SK-N-DZ (cell line): ENCODE results near the gene KRT40.

Source experiments
- DNase-seq: peaks from one replicate; pipeline ENCODE4 v3.0.0-alpha.2; 2015; ENCODE audit warnings: low spot score
- small RNA-seq, 2 experiments: library from RNA; depleted of rRNA; stranded (forward); fragments of <200 nt; gene quantifications; one replicate each; pipeline ENCODE3, GENCODE V24; 2014

The KRT40 gene

DNA sequence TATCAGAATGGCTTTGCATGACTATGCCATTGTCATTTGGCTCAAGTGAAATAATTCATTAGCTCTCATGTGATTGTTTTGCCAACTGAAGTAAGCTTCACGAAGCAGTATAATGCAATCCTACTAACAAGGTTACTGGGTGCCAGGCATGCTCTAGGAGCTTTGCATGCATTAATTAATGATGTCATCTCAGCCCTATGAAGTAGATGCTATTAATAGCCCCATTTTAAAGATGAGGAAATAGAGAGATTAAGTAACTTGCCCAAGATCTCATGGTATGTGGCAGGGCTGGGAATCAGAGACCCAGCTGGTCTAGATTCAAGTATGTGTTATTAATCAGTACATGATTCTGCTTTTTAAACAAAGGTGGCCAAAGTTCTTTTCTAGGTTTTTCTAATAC lies 31.5 kb downstream of the KRT40 start:
- DNase-seq = no peak

- no peak for DNase-seq
Observed at GRCh38 chr17:40952154-40952553, 32.0 kb downstream of the KRT40 start.

DNA sequence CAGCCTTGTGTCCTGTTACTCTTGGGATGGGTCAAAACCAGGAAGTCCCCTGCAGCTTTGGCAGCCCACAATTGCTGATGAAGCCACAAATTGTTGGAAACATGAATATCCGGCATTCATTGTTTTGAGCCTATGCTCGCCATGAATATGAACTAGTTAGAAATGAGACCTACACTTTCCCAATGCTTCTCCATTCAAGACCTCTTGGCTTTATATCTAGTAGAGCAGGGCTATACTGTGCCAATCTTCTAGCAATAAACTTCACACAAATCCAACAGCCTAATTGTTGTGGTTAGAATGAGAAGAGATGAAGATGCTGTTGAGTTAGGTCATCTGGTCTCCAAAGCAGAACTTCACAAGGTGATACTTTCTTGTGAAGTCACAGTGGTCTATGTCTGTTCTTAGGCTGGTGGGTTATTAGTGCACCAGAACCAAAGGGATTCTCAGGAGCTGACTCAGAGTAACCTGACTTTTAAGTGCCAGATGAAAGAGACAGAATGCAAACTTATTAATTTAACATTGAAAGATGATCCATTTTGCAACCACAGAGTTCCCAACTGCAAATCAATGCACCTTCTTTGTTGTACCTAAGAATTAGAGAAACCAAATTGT lies 33.0 kb downstream of the KRT40 start:
- no peak for DNase-seq

DNA sequence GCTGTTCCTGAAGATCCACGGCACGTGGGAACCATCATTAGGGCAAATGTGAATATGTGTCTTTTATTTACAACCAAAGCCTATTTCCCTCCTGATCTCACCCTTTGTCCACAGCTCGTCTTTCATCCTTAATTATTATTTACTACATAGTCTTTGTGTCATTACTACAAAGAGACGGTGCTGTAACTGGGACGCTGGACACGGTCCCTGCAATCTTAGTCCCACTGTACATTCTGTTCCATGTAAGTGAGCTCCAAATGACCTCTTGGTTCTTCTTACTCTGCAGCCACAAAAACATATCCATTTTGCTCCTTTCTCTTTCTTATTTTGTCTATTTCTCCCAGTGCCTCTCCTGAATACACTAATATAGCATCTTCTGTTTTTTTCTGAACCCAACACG lies 34.0 kb downstream of the KRT40 start:
- DNase-seq = no peak

DNA sequence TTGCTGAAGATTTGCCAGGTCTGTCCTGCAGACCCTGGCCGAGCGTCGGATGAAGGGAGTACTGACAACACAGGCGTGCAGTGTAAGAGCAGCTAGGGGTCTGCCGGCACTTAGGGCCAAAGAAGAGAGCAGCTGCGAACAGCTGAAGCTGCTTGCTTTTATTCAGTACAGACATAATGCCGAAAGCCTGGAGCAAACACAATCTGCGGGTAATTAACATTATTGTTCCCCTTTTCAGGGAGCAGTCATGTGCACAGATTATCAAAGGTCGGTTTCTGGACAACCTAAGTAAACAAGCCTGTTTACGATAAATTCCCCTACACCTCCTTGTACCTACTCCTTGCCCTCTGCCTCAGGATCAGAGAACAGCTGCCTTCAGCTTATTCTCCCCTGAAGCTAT lies 34.7 kb downstream of the KRT40 start:
- no peak for DNase-seq

GRCh38 chr17:40947929-40948328 lies 36.2 kb downstream of the KRT40 start:
- DNase-seq = no peak

GRCh38 chr17:40945414-40945813 lies 38.7 kb downstream of the KRT40 start:
- no peak for DNase-seq

DNA sequence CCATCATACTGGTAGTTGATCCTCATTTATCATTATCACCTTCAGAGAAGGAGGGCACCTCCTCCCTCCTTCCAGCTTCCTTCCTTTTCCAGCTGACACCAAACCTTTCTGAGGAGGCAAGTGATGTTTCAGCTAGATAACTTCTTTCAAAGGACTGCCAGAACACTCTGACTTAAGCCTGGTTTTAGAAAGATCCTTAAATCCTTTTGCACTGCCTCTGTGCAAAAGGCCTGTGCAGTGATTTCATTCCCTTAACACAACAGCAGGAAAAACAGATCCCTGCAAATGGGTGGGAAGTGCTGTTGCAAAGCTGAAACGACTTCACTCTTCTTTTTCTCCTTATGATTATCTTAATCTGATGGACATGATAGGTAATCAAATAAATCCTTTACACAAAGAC lies 39.6 kb downstream of the KRT40 start:
- DNase-seq = no peak

GRCh38 chr17:40942553-40942952 lies 41.6 kb downstream of the KRT40 start:
- no peak for DNase-seq

- no peak for DNase-seq
Observed at GRCh38 chr17:40940266-40940665, 43.9 kb downstream of the KRT40 start.

- DNase-seq = no peak
Observed at GRCh38 chr17:40938981-40939380, 45.1 kb downstream of the KRT40 start.

DNA sequence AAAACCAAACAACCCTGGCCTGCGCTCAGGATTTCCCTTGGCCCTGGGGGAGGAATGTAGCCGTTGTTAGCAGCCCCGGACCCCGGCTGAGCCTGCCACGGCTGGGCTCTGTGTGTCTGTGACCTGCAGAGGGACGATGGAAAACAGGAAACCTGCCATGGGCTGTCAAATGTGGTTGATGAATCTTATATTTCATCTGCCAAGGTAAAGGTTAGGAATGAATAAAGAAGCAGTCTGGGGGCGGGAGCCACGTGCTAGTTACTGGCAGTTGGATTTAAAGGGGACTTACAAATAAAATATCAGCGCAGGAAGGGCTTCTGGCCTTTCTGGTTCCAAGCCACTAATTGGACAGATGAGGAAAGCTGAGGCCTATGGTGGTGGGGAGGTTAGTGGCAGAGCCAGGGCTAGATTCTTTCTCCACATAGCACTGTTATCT lies 46.7 kb downstream of the KRT40 start, which contains the start of gene KRT23:
Gene KRT23, minus strand, starts transcription at position 263 of the 436 bp plus-strand sequence. CDS start 1,043 bp downstream, outside the sequence.
- no peak for DNase-seq

- DNase-seq = no peak
Observed at GRCh38 chr17:40936976-40937375, 47.1 kb downstream of the KRT40 start.

DNA sequence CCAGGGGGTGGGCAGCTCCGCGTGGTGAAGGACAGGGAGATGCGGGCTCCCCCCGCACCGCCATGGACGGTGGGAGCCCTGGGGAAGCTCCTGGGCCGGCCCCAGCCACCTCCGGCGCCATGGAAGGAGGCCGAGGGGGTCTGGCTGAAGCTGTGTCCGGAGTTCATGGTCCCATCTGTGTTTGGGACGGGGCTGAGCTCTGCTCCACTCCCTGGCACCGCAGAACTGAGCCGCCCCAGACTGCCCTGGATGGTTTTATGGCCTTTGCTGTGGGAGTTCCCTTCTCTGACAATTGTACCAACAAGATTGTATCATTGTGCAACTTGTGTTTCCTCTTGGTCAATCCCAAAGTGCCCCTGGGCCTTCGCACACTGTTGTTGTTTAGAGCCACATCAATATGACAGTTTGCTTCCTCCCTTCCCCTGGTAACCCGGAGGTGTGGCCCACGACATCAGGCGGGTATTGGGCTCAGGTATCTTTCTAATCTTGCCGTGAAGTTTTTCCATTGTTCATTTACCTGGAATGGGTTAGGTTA lies 47.6 kb downstream of the KRT40 start:
- DNase-seq = no peak

GRCh38 chr17:40935624-40936023 lies 48.5 kb downstream of the KRT40 start:
- no peak for DNase-seq

GRCh38 chr17:40932608-40933007 lies 51.5 kb downstream of the KRT40 start:
- DNase-seq = no peak

GRCh38 chr17:40931311-40931710 lies 52.8 kb downstream of the KRT40 start:
- DNase-seq = no peak

Small RNAs within 50 kb of the gene (small RNA-seq; reads per million reads assigned to genes)
- gene KRTAP3-4P = 0 reads per million in 2 experiments
